ENCODE measurements around the gene CFAP58.

The CFAP58 gene

DNA sequence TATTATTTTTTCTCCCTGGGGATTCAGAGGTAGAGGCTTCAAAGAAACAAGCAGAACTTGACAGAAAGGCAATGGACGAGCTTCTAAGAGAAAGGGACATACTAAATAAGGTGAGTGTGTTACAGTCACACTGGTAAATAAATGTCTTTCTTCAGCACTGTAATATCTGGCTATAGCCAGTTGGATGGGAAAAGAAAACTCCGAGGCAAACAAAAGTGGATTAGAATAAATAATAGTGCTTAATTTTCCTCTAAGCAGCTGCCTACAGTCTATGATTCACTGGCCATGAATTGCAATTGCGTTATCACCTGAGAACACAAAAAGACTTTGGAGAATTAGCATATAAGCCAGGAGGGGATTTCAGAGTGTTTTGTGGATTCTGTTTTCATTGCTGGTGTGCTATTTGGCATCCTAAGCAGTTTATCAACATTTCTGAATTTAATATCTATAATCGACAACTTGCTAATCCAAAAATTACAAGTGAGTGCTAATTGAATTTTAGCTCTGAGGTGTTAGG, 23.2 kb downstream of the CFAP58 start:
- no peak for DNase-seq

- no peak for DNase-seq
These were observed 26.7 kb downstream of the CFAP58 start for GRCh38 chr10:104380336-104380735.

- DNase-seq, result no peak
These were observed 33.7 kb downstream of the CFAP58 start for GRCh38 chr10:104387130-104387888.

GRCh38 chr10:104388830-104389229, 35.2 kb downstream of the CFAP58 start:
- no peak for DNase-seq

- DNase-seq, result no peak
These were observed 37.7 kb downstream of the CFAP58 start for GRCh38 chr10:104391150-104391968.

GRCh38 chr10:104391969-104392296, 38.3 kb downstream of the CFAP58 start:
- DNase-seq, result no peak

DNA sequence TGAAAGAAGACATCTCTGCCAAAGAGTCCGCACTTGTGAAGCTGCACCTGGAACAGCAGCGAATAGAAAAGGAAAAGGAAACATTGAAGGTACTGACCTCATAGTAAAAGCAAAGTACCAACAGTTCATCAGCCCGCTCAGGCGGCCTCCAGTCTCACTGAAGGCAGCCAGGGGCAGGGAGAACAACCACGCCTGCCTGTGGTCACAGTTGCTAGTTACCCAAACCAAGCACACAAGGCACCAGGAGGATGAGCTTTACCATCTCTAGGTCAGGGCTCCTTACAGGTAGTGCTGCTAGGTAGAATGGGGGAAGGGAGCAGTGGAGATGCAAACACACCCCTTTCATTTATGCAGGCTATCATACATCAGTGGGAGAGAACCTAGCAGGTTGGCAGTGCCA, 39.8 kb downstream of the CFAP58 start:
- DNase-seq, result no peak

- DNase-seq, result no peak
These were observed 42.9 kb downstream of the CFAP58 start for GRCh38 chr10:104396581-104396980.

- no peak for DNase-seq
These were observed 50.0 kb downstream of the CFAP58 start for GRCh38 chr10:104403636-104404035.

GRCh38 chr10:104406715-104407650, 53.4 kb downstream of the CFAP58 start:
- DNase-seq, result no peak

DNA sequence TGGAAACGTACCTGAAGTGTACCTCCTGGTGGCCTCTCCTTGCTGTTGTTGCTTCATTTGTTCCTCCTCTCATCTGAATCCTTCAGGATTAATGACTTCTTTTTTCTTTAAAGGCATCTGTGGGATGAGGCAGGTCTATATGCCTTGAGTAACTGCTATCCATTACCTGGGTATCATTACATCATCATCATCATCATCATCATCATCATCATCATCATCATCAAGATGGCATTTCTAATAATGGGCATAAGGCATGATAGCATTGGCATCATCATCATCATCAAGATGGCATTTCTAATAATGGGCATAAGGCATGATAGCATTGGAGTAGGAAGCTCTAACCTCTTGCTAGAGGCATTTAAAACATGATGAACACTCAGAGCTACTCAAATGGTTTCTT, 59.9 kb downstream of the CFAP58 start:
- DNase-seq, result no peak

GRCh38 chr10:104415526-104416165, 62.0 kb downstream of the CFAP58 start:
- no peak for DNase-seq

DNA sequence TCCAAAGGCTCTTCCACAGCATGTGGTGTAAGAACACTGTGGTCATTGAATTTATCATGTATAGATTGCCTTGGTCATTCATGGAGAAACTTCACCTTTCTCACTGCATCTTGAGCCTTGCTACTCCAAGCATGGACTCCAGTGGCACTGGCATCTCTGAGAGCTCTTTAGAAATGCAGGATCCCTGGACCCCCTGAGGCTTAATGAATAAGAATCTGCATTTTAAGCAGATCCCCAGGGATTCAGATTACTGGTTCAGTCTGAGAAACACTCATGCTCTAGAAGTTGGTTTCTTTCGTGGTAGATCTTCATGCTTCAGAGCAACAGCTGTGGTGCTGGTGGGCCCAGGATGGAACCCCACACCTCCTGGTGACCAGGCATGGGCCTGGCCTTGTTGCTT, 63.2 kb downstream of the CFAP58 start:
- no peak for DNase-seq

- no peak for DNase-seq
These were observed 64.1 kb downstream of the CFAP58 start for GRCh38 chr10:104417637-104418292.

DNA sequence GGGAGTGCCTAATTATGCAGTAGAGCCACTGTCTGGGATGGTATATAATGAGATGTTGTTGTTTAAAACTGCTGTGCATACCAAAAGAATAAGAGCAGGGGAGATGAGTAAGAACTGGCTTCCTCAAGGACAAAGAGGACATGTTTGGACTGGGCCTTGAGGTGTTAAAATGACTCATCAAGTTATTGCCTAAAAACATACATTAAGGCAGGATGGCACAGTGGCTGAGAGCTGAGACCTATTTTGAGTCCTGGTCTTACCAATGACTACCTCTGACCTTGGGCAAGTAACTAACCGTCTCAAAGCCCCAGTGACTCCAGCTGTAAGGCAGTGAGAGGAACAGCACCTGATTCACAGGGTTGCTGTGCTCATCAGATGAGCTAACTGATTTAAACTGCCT, 71.1 kb downstream of the CFAP58 start:
- DNase-seq, result no peak

DNA sequence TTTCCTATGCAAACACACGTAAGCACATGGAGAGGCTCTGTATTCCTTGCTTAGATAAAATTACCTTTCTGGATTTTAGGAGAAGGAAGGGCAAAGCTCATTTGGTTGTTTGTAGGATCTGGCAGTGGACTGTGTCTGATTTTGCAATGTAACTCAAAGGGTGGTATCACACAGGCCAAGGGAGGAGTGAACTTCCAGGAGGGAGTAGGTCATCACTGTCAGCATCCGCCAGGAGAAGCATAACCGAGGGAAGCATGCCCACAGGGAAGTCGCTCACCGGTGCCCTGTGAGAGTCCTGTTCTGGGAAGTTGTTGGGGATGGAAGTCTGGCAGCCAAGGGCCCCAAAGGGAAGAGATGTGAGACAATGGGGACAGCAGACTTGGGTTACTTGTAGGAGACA, 74.4 kb downstream of the CFAP58 start:
- no peak for DNase-seq

DNA sequence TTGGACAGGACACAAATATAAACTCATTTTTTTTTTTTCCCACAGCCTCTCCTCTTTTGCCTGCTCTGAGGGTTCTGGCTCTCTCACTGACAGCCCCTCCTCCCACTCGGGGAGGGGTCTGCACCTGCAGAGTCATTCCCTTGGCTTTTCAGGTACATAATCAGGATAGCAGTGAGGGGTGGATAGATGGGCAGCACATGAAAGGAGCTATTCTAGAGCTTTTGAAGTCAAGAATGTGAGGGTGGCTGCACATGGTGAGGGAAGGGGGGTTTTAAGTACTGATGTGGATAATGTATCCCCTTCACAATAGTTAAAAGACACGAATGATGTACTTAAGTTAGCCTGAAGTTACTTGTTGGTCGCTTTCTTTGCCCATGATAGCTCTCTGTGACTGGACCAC, 76.2 kb downstream of the CFAP58 start:
- no peak for DNase-seq

DNA sequence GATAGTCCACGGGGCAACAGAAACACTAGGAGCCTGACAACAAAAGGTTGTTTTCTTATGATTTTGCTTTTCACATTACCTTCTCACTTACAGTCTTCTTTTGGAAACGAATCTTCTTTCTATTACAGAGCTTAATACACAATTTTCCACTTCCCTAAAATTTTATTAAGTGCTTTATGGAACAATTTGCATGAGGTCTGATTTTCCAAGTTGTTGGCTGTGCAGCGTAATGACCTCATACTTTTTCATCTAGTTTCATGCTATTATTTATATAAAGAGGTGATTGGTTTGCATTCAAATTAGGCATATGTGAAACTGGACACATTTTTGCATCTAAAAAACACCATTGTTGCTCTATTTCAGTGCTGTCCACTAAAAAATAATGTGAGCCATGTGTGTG, 76.7 kb downstream of the CFAP58 start:
- DNase-seq, result no peak

DNA sequence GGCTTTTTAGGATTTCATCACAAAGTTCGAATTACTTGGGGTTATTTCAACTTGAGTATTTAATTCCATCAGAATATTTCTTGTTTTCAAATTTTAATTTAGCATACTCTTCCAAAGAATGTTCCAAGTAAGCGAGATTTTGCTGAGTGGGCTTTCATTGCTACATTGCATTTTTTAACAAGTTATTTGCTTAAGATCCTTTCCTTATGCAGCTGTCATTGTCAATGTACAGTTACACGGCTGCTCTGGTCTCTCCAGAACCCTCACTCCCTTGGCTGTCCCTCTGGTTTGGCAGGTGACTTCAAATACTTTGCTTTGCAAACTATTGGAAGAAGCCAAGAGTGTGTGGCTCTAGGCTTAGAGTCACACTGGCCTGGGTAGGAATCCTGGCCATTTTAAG, 80.0 kb downstream of the CFAP58 start:
- DNase-seq, result no peak

- DNase-seq, result no peak
These were observed 81.0 kb downstream of the CFAP58 start for GRCh38 chr10:104434601-104435000.

GRCh38 chr10:104435822-104436221, 82.2 kb downstream of the CFAP58 start:
- no peak for DNase-seq

DNA sequence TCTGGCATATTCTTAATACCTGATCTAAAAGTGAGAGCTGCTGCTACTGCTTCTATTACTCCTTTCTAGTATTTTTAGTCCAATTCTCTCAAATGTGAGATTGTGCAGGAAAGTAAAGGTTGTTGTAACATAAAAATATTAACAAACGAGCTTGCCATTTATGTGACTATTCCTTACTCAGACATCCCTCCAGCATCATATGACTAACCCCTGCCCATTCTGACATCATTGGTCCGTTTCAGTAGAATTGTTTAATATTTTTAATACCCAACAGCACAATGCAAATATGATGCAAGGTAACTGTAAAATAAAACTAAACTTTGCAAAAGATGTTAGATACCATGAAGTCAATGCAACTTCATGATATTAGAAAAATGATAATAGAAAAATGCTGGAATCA, 83.6 kb downstream of the CFAP58 start:
- no peak for DNase-seq
